CD4-positive, alpha-beta T cell treated with Interleukin-15 for 4 hours (primary cell): ENCODE data around the gene SENP5.
A peak's percentile ranks its signal among the peaks of the same experiment; 100 is the strongest.

Experiments
- DNase-seq: peaks from one replicate; pipeline ENCODE4 v3.0.0-alpha.2; 2020; ENCODE audit warnings: low spot score

SENP5 gene

GRCh38 chr3:196968233-196969133, 100.8 kb downstream of the SENP5 start, which contains the start of gene PIGZ:
Gene PIGZ, minus strand, starts transcription at chr3:196968833. Its CDS starts 16,802 bp downstream, at chr3:196952031.
- DNase-seq: peak; percentile 13

GRCh38 chr3:196969134-196969659, 101.5 kb downstream of the SENP5 start:
- peak; percentile 21 for DNase-seq

GRCh38 chr3:196969660-196970546, 102.2 kb downstream of the SENP5 start:
- DNase-seq: peak; percentile 63

- no peak for DNase-seq
Measured at GRCh38 chr3:196970547-196971093, 102.9 kb downstream of the SENP5 start.

GRCh38 chr3:196971094-196971698, 103.5 kb downstream of the SENP5 start:
- no peak for DNase-seq

GRCh38 chr3:196974661-196975060, 106.9 kb downstream of the SENP5 start:
- DNase-seq: no peak

GRCh38 chr3:196975349-196975748, 107.6 kb downstream of the SENP5 start:
- no peak for DNase-seq

- DNase-seq: no peak
Measured at GRCh38 chr3:196976941-196977340, 109.2 kb downstream of the SENP5 start.

- no peak for DNase-seq
Measured at GRCh38 chr3:196979545-196979944, 111.8 kb downstream of the SENP5 start.

- DNase-seq: no peak
Measured at GRCh38 chr3:196981657-196982056, 113.9 kb downstream of the SENP5 start.

GRCh38 chr3:196983186-196983585, 115.5 kb downstream of the SENP5 start:
- DNase-seq: no peak
